GM10266 (cell line): Measurements from ENCODE around the gene CROCC2.

Experiments used
- DNase-seq: peaks from one replicate; pipeline ENCODE4 v3.0.0; 2012; ENCODE audit errors: extremely low spot score
- TF ChIP-seq, protein P1 (sequence below): IDR thresholded peaks from 2 replicates; pipeline ENCODE4 v1.5.1; 2012; ENCODE audit warnings: mild to moderate bottlenecking, low read depth; ENCODE audit not compliant: control insufficient read depth, insufficient read depth; ENCODE audit errors: missing control alignments

CROCC2 gene

DNA sequence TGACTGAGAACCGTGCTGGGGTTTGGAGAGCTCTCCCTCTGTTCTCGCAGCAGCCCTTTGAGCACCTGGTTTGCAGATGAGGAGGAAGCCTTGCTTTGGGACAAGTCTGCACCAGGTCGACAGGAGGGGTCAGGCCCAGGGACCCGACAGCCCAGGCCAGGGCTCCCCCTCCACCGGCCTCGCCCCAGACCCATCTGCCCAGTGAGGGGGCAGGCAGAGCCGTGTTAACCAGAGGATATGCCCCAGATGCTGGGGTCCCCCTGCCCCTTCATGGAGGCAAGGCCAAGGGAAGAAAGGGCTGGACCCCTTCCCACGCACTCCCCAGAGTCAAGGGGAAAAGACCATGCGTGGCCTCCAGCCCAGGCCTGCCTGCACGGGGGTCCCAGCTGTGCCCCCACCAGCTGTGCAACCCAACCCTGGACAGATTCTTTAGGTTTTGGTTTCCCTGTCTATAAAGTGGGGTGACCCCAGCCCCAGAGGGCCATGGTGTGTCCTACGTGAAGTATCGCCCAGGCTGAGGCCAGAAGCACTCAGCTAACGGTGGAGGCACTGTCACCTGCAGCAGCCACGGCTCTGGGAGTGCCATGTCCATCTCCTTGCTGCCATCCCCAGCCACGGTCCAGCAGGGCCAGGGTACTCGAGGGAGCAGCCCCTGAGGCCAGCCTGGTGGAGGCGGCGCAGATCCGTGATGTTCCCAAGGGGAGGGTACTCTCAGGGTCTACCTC lies 87.5 kb downstream of the CROCC2 start:
- TF ChIP-seq, protein P1, sequence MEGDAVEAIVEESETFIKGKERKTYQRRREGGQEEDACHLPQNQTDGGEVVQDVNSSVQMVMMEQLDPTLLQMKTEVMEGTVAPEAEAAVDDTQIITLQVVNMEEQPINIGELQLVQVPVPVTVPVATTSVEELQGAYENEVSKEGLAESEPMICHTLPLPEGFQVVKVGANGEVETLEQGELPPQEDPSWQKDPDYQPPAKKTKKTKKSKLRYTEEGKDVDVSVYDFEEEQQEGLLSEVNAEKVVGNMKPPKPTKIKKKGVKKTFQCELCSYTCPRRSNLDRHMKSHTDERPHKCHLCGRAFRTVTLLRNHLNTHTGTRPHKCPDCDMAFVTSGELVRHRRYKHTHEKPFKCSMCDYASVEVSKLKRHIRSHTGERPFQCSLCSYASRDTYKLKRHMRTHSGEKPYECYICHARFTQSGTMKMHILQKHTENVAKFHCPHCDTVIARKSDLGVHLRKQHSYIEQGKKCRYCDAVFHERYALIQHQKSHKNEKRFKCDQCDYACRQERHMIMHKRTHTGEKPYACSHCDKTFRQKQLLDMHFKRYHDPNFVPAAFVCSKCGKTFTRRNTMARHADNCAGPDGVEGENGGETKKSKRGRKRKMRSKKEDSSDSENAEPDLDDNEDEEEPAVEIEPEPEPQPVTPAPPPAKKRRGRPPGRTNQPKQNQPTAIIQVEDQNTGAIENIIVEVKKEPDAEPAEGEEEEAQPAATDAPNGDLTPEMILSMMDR = no peak
- no peak for DNase-seq

DNA sequence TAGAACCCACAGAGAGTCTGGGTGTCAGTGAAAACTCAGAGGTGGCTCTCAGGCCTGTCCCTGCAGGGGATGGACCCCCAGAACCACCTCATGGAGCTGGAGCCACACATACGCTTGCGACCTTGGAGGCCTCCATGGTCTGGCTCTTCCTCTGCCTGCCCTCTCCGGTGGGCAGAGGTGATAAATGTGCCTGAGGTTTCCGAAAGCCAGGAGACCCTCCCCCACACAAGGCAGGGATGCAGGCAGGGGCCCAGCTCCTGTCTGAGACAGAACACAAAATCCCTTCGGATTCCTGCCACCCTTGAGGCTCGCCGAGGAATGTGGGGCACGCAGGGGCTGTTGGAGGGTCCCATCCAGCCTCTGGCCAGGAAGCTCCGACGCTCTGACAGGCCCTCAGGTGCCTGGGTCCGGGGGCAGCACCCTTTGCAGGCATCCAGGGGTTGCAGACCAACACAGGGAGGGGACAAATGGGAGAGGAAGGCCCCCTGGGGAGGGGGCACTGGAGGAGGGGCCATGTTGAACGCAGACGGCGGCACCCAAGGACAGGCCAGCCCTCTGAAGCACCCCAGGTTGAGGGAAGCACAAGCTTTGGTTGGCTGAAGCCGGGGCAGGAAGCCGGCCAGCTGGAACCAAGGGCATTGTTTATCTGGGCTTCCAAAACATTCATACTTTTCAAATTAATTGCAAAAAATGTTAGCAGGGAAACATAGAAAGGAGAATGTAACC lies 88.2 kb downstream of the CROCC2 start:
- no peak for DNase-seq
- TF ChIP-seq, protein P1 = no peak

DNA sequence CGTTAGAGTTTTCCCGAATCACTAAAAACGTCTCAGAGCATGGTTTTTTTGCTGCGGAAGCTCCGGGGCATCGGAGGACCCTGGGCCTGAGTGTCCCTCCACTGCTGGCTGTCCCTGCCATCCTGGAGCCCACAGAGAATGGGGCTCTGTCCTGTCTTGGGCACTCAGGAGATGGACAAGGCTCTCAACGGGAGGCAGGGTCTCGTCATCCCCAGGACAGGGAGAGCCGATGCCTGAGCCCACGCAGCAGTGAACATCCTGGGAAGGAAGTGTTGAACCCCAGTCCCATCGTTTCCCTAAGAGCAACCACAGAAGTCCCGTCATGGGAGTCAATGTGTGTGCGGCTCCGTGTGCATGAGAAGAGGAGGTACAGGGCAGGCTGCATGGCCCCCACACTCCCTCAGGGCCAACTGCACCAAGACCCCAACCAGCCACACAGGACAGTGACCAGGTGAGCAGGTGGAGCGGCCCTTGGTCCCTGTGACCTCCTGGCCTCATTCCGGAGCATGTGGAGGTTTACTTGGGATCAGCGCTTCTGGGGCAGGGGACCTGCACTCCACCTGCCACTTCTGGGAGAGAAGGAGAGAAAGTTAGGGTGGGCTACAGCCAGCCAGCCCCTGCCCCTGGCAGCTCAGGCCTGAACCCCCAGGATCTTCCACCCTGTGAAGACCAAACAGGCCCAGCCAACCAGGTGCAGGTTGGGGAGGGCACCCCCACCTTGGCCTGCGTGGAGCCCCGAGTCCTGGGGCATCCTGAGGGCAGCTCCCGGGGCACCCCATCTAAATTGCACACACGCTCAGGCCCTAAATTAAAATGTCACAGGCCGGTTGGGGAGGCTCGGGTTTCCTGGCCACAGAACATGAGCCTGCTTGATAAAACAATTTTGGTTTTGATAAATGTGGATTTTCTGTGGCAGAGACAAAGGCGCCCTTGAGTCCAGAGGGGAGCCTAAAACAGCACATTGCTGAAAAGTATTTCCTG lies 89.2 kb downstream of the CROCC2 start:
- TF ChIP-seq, protein P1 = no peak
- DNase-seq = no peak

DNA sequence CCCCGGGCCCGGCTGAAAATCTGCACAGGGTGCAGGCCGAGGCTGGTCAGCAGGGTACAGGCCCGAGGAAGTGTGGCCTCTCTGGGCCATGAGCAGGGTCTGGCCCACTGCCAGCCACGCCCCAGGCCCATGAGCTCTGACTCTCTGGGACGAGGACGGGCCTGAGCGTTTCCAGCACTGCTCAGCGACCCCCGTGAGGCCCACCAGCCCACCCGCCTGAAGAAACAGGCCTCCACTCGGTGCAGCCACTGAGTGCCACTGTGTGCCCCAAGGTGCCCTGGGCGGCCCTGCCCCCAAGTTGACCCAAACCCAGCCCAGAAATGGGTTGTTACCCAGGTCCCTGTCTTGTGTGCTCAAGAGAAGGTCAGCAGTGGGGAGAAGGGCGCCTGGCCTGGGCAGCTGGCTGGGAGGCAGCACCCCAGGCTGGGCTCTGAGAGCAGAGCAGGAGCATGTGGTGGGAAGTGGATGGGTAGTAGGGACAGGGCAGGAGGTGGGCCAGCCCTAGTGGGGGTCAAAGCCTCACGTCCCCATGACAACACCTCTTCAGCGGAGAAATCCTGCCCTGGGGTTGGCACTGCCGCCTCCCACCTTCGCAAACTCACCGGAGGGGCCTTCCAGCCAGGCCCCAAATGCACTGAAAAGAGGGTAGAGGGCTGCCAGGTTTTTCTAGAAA lies 90.2 kb downstream of the CROCC2 start:
- DNase-seq = no peak
- TF ChIP-seq, protein P1 = no peak

DNA sequence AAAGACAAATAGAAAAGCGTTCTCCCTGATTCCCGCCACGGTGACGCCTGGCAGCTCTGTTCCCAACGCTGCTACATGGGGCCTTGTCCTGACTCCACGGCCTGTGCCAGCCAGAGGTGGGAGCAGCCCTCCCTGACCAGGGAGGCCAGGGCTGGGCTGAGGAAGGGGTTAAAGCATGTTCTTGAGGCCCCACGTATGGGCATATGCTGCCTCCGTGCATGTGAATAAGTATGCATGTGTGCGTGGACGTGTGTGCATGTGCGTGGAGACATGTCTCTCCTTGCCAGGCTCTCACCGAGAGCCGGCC lies 90.7 kb downstream of the CROCC2 start:
- TF ChIP-seq, protein P1 = no peak
- no peak for DNase-seq

DNA sequence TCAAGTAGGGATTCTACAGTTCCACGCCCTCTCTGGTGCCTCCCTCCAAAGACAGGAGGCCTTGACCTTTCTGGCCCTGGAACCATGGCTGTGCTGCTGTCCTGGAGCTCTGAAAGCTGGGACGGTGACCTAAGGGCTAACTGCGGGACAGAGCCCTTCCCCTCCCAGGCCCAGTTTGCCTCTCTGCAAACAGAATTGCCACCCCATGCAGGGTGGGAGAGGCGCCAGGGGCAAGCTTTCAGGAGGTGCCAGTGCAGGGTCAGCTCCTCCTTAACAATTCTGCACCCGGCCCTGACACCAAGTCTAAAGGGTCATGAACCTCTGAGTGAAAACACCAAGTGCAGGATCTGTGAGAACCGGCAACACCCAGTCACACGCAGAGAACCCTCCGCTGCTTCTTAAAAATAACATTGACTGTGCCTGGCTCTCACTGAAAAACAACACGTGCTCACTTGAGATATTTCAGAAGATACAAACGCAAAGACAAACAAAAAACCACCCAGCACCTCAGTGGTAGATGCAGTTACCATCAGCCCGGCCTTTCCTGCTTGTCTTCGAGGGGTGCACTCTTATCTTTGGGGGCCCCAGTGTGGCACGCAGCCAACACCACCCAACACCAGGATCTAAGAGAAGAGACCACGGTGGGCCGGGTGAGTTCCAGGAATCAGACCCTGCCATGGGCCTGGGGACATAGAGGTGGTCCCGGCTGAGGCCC lies 91.2 kb downstream of the CROCC2 start:
- DNase-seq = no peak
- TF ChIP-seq, protein P1 = no peak
